Skeletal muscle satellite cell (primary cell): ENCODE results near the gene CAPZA1.

ENCODE experiments used
- H3K27me3 ChIP-seq: 2 replicates; pipeline ENCODE4 v1.7.0; 2013; ENCODE audit warnings: low read length; ENCODE audit not compliant: control insufficient read depth, insufficient read depth
- H3K36me3 ChIP-seq: 2 replicates; pipeline ENCODE4 v1.7.0; 2013; ENCODE audit warnings: mild to moderate bottlenecking, control low read depth, low read length; ENCODE audit not compliant: insufficient read depth
- H3K4me1 ChIP-seq: 2 replicates; pipeline ENCODE4 v1.7.0; 2013; ENCODE audit warnings: low read length; ENCODE audit not compliant: control insufficient read depth, insufficient read depth
- H3K4me2 ChIP-seq: 2 replicates; pipeline ENCODE4 v1.7.0; 2013; ENCODE audit warnings: mild to moderate bottlenecking, low read length
- H3K4me3 ChIP-seq: 2 replicates; pipeline ENCODE4 v1.7.0; 2013; ENCODE audit warnings: low read length
- H3K9ac ChIP-seq: 2 replicates; pipeline ENCODE4 v1.7.0; 2013; ENCODE audit warnings: mild to moderate bottlenecking, low read depth, low read length, moderate library complexity
- H3K9me3 ChIP-seq: replicated peaks from 2 replicates; pipeline ENCODE4 v1.7.0; 2013; ENCODE audit warnings: mild to moderate bottlenecking, control low read depth, low read length

The CAPZA1 gene

GRCh38 chr1:112697781-112698201, 78.2 kb downstream of the CAPZA1 start:
- Histone ChIP-seq H3K9me3 (no peaks in the 10 kb centered on the region), H3K36me3 (peaks cover 62% of the 10 kb centered on the region), H3K4me3 (no peak overlapping the region), H3K27me3 (no peaks in the 10 kb centered on the region), H3K4me1 (peaks cover 31% of the 10 kb centered on the region), H3K4me2 (no peak overlapping the region), H3K9ac (no peak overlapping the region)

- H3K4me1 ChIP-seq: peaks cover 34% of the 10 kb centered on the region
- H3K36me3 ChIP-seq: peaks cover 64% of the 10 kb centered on the region
- no peak overlapping the region for H3K4me2 ChIP-seq
Observed at GRCh38 chr1:112698366-112699310, 79.0 kb downstream of the CAPZA1 start.

GRCh38 chr1:112699425-112700144, 80.0 kb downstream of the CAPZA1 start:
- Histone ChIP-seq H3K9me3 (no peaks in the 10 kb centered on the region), H3K36me3 (peaks cover 68% of the 10 kb centered on the region), H3K9ac (peak overlapping the region; percentile 47), H3K4me1 (peaks cover 43% of the 10 kb centered on the region), H3K4me3 (no peak overlapping the region), H3K27me3 (no peaks in the 10 kb centered on the region), H3K4me2 (no peak overlapping the region)

More at GRCh38 chr1:112698366-112699310, 79.0 kb downstream of the CAPZA1 start:
- Histone ChIP-seq H3K4me3 (no peak overlapping the region), H3K9ac (no peak overlapping the region), H3K9me3 (no peaks in the 10 kb centered on the region), H3K27me3 (no peaks in the 10 kb centered on the region)

DNA sequence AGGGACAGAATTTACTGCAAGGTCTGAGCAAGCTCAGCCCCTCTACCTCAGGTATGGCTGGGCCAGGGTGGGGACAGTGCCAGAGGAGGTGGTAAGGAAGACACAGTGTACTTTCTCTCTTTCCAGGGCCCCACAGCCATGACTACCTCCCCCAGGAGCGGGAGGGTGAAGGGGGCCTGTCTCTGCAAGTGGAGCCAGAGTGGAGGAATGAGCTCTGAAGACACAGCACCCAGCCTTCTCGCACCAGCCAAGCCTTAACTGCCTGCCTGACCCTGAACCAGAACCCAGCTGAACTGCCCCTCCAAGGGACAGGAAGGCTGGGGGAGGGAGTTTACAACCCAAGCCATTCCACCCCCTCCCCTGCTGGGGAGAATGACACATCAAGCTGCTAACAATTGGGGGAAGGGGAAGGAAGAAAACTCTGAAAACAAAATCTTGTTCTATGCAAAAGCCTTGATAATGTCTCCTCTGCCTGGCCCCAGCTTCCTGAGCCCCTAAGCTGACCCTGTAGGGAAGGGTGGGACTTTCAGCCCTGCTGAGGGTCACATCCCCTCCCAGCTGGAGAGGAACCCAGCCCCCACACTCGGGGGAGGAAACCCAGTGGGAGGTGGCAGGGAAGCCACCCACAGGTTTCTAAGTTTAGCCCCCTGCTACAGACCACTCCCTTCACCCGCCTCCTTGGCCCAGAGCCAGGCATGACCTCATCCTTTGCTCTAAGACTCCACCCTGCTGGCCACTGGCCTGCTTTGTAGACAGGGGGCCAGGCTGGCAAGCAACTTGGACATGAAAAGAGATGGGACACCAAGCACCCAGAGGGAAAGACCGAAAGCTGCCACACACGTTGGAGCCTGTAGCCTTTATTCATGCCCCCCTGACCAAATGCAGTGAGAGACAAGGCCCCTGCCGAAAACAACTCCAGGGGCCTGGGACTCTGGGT, 80.9 kb downstream of the CAPZA1 start:
- peaks cover 50% of the 10 kb centered on the region for H3K4me1 ChIP-seq
- no peaks in the 10 kb centered on the region for H3K27me3 ChIP-seq
- H3K4me3 ChIP-seq: peak overlapping the region; percentile 48
- H3K9ac ChIP-seq: peak overlapping the region; percentile 54
- H3K4me2 ChIP-seq: peak overlapping the region; percentile 78
- H3K36me3 ChIP-seq: peaks cover 62% of the 10 kb centered on the region
- H3K9me3 ChIP-seq: no peaks in the 10 kb centered on the region

DNA sequence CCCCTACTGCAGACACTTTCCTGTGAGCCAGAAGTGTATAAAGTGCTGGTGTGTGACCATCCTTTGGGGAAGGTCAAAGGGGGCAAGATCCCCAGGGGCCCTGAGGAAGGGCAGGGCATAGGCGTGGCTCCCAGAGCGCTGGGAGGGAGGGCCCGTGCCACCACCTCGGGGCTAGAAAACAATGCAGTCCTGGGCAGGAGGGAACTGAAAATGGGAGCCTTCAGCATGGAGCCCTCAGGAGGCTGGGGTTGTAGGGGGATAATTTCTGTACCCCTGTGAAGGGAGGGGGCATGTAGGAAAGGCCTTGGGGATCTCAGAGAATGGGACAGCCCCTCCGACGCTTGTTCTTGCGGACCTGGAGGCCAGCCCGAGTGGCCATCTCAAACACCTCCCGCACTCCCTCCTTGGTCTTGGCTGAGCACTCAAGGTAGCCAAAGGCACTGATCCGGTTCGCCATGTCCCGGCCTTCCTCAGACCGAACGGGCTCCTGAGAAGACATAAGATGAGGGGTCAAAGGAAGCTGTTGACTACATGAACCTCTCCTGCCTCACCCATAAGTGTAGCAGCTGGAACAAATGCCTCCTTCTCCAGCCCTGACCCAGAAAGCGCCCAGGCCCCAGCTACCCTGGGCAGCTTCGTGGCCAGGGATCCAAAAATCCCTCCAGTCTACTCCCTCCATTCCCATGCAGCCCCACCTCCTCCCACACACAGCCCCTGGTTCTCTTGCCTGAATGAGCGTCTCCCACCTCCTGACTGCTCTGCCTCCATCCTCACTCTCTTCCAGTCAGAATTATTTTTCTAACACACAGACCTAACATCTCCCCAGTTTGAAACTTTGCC, 81.8 kb downstream of the CAPZA1 start:
- Histone ChIP-seq H3K4me3 (peak overlapping the region; percentile 41), H3K27me3 (no peaks in the 10 kb centered on the region), H3K9ac (peak overlapping the region; percentile 54), H3K9me3 (no peaks in the 10 kb centered on the region), H3K4me2 (peak overlapping the region; percentile 78), H3K36me3 (peaks cover 58% of the 10 kb centered on the region), H3K4me1 (peaks cover 50% of the 10 kb centered on the region)

DNA sequence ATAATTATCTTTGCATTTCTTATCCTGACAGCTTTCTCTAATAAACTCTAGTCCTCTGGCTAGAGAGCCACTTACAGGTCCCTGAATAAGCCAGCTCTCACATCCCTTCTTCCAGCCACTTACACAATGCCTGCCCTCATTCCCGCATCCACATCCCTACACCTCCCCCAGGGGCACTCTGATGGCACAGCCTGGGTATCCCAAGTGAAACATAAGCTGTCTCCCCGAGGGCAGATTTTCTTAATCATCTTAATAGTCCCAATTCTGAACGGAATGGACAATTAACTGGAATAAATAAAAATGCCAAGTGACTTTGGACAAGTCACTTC, 82.4 kb downstream of the CAPZA1 start:
- Histone ChIP-seq H3K27me3 (no peaks in the 10 kb centered on the region), H3K9me3 (no peaks in the 10 kb centered on the region), H3K4me2 (no peak overlapping the region), H3K9ac (peak overlapping the region; percentile 29), H3K4me1 (peaks cover 50% of the 10 kb centered on the region), H3K4me3 (no peak overlapping the region), H3K36me3 (peaks cover 55% of the 10 kb centered on the region)

- Histone ChIP-seq H3K4me1 (peaks cover 53% of the 10 kb centered on the region), H3K4me3 (no peak overlapping the region), H3K4me2 (peak overlapping the region; percentile 14), H3K36me3 (peaks cover 55% of the 10 kb centered on the region), H3K27me3 (no peaks in the 10 kb centered on the region), H3K9me3 (no peaks in the 10 kb centered on the region), H3K9ac (no peak overlapping the region)
Observed at GRCh38 chr1:112702420-112703261, 83.0 kb downstream of the CAPZA1 start.

DNA sequence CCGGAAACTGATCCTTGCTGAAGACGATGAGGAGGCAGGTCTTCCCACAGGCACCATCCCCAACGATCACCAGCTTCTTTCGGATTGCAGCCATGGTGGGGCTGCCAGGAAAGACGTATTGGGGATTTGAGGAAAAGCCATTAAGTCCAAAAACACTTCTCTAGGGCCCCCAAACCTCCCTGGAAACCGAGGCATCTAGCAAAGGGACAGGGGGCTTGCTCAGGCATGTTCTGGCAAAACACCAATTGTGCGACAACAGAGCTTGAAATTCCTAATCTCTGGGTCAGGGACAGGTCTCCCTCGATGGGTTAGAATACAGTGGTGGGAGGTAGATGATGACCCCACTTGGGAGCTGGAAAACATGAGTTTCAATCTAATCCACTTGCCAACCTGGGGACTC, 84.1 kb downstream of the CAPZA1 start:
- peak overlapping the region; percentile 91 for H3K4me2 ChIP-seq
- peaks cover 50% of the 10 kb centered on the region for H3K36me3 ChIP-seq
- peak overlapping the region; percentile 96 for H3K9ac ChIP-seq
- H3K4me3 ChIP-seq: no peak overlapping the region
- no peaks in the 10 kb centered on the region for H3K27me3 ChIP-seq
- peaks cover 55% of the 10 kb centered on the region for H3K4me1 ChIP-seq
- H3K9me3 ChIP-seq: no peaks in the 10 kb centered on the region

GRCh38 chr1:112704391-112704933, 84.8 kb downstream of the CAPZA1 start:
- no peaks in the 10 kb centered on the region for H3K9me3 ChIP-seq
- H3K4me1 ChIP-seq: peaks cover 55% of the 10 kb centered on the region
- no peaks in the 10 kb centered on the region for H3K27me3 ChIP-seq
- peak overlapping the region; percentile 91 for H3K4me2 ChIP-seq
- H3K36me3 ChIP-seq: peaks cover 47% of the 10 kb centered on the region
- H3K4me3 ChIP-seq: peak overlapping the region; percentile 93
- H3K9ac ChIP-seq: peak overlapping the region; percentile 96
